GM18873 (cell line): ENCODE data around the gene SUPT3H.

Experiments used
- ATAC-seq: cut with Tn5 transposase; IDR thresholded peaks from one replicate; pipeline ENCODE4 v1.9.1; 2021; ENCODE audit warnings: mild to moderate bottlenecking, moderate library complexity, moderate number of reproducible peaks; ENCODE audit not compliant: unreplicated experiment, low FRiP score

Gene SUPT3H

DNA sequence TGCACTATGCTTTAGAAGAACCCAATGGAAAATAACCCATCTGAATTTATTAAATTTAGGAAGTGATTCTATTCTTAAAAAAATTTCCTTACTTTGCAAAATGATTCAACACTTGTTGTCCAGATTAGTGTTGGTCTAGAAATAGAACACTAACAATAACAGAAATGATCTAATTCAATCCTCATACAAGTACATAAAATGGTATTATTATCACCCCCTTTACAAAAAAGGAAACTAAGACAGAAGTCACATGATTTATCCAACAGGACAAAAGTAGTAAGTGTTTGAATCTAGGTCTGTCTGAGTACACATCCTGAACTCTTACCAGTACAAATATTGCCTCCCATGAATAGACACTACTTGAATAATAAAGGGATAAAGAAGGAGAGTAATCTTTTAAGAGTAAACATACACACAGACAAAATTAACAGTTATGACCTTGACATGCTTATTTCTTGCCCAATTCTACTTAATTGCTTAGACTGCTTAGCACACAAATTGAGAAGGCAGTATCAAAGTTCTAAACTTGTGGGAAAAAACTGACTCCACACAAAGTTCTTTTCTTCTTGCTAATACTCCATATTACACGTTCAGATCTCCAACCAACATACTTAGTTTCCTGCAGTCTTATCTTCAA is 245.0 kb downstream of the SUPT3H start:
- no peak for ATAC-seq

DNA sequence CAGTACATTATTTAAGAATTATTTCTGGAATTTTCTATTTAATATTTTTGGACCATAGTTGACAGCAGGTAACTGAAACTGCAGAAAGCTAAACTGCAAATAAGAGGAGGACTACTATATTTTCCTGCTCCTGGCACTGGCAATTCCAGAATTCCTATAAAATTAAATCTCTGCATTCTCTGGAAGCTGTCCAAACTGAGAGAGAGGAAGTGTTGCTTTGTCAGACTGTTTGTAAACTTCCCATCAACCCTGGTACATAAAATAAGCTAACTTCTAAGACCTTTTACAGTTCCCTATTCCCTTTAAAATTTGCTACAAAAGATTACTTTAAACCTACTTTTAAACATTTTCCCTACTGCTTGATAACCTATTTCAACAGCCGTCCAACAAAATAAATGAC is 245.7 kb downstream of the SUPT3H start:
- ATAC-seq = no peak

DNA sequence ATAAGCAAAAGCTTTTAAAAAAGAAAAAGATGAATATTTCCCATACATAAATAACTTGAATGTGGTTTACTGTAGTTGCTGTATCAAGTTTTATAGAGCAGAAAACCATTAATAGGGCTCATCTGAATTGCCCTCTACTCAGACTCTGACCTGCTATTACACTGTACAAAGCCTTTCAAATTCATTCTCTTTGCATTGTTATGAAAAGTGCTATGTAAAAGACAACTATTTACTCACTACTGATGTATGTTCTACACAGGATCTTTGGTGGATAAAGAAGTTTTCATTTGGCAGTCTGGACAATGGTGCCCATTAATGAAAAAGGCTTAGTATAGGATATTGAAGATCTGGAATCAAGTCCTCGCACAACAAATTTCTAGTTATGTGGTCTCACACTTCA is 248.7 kb downstream of the SUPT3H start:
- ATAC-seq = no peak

DNA sequence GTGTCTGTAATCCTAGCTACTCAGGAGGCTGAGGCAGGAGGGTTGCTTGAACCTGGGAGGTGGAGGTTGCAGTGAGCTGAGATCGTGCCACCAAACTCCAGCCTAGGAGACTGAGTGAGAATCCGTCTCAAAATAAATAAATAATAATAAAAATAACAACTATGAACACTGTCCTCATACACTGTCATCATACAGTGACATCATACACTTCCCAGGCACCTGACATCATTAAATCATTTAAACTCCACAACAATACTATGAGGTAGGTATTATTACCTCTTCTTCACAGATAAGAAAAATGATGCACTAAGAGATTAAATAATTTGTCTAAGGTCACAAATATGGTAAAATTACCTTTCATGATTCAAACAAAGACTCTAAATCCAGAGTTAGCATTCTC is 250.5 kb downstream of the SUPT3H start:
- ATAC-seq = no peak

DNA sequence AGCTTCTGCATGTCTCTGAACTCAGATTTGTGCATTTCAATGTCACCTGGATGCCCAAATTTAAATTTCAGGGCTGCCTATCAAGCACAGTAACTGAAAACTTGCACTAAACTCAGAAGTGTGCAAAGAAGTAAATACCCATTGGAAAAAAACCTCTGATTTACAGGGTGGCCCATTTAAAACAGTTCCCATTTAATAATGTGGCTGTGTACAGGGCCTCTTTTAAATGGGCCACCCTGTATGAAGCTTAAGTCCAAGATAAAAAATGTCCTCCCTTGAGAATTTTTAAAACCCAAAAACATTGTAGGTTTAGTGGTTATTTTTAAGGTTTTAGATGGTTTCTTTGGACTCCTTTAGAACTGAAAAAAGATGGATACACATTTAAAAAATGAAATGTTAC is 251.7 kb downstream of the SUPT3H start:
- no peak for ATAC-seq

DNA sequence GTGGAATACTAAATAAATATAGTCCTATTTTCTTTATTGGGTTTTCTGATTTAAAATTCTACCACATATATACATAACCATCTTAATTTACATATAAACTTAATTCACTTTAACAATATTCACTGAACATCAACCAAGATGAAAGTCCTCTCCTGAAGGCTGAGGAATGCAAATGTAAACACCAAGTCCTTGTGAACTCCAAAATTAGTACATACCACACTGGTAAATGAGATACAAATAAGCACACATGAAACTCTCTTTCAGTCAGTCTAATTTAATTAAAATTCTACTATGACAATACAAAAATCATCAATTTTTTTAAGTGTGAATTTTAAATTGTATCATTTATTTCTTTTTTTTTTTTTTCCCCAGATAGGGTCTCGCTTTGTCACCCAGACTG is 254.7 kb downstream of the SUPT3H start:
- ATAC-seq = no peak

DNA sequence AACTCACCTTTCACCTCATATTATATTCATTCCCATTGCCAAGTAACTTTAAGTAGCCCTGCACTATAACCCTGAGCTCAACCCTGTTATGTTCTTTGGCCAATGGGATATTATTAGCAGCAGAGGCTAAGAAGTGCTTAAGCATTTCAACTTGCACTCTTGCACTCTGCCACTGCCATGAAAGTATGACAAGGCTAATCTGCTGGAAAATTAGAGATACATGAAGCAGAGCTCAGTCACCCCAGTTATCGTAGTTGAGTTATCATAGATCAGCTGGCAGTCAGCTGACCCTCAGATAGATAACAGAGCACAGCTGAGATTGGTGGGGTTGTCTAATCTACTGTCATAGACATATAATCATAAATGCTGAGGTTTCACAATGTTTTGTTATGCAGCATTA is 259.0 kb downstream of the SUPT3H start:
- ATAC-seq = no peak

DNA sequence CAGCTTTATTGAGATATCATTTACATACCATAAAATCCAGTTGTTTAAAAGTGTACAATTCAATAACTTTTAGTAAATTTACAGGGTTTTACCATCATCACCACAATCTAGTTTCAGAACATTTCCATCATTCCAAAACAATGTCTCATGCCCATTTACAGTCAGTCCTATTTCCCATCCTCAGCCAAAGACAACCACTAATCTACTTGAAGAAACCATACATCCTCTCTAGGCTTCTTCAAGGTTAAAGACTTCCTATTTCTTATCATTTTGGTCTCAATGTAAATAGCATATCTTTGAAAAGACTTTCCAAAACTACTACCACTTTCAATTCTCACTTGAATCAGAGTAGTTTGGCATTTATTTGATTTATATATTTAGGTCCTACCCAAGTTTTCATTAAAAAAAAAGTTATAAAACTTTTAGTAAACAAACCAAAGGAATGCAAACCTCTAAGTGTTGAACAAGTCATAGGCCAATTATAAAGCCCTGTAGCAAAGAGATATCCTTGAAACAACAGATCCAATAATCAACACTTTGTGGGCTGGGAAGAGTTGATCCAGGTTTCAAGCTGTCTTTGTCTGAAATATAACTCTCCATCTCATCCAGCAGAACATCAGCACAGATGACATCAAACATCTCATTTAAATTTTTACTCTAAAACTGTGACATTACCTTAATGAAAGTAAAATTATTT is 260.9 kb downstream of the SUPT3H start:
- ATAC-seq = no peak

DNA sequence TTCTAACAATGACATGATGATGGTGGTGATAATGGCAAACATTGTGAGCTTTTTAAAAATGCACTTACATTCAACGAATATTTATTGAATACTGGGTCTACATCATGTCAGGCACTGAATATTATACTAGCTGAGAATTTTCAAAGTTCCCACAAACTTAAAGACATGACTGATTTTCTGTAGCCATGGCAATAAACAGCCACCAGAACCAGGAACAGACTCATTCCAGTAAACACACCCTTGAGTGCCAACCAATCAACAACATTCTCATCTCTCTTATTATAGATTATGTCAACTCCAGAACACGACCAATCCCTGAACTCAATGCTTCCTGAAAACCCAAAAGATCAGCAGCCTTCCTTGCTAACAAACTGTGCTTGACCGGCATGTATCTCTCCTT is 262.0 kb downstream of the SUPT3H start:
- ATAC-seq = no peak

DNA sequence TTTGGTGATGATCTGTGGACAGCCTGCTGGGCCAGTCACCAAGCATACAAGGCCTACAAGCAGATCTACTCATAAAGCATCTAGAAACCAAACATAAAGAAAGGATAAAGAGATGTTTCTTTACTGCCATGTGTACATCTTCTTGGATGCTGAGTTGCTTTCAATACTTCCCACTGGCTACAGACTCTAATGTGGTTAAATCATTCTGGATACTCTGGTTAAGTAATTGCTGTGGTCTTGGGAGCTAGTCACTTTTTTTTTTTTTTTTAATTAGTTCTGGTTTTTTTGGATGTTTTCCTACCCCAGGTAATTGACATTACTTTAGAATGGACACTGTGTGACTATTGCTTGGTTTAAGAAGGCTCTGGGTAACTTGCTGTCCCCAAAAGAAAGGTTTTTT is 265.0 kb downstream of the SUPT3H start:
- no peak for ATAC-seq

DNA sequence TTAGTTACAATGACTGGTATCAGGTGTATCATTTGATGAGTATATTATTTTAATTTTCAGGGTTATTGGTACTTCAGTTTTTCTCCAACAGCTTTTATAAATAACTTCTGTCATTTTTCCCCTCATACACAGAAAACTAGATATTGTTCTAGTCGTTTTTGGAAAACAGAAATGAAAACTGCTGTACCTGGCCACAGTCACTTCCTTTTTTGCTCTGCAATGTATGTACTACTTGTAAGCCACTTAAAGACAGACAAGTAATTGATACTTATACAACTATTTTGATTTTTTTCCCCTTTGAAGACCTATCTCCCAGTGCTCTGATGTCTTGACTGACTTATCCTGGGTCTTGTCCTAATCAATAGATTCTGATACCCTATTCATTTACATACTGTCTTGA is 268.2 kb downstream of the SUPT3H start:
- no peak for ATAC-seq

DNA sequence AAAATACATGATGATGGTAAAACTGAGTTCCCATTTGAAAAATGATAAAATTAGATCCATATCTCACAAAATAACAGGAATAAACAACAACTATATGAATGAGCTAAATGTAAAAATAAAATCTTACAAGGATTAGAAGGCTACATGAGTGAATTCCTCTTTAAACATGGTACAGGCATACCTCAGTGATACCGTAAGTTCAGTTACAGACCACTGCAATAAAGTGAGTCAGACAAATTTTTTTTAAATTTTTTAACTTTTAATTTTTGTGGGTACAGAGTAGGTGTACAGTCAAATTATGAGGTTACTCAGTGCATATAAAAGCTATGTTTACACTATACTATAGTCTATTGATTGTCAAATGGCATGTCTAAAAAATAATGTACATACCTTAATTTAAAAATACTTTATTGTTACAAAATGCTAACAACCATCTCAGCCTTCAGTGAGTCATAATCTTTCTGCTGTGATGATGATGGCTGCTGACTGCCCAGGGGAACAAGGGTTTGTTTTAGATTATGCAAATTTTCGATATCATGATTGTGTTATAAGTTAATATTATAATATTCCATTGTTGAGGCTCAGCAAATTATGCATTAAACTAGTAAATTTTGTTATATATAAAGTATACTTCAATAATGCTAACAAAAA is 272.4 kb downstream of the SUPT3H start:
- ATAC-seq = no peak

DNA sequence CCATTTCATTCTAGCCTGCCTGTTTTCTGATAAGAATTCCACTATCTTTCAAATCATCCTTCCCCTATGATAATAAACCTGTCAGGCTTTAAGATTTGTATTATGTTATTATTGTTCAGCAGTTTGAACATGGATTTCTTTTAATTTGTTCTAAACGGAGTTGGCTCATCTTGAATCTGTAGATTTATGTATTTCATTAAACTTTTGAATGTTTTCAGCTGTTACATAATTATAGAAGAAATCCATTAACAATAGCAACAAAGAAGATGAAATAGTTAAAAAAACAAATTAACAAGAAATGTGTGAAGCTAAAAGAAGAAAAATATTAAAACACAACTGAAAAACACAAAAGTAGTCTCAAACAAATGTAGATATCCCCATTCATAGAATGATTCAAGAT is 273.3 kb downstream of the SUPT3H start:
- no peak for ATAC-seq

DNA sequence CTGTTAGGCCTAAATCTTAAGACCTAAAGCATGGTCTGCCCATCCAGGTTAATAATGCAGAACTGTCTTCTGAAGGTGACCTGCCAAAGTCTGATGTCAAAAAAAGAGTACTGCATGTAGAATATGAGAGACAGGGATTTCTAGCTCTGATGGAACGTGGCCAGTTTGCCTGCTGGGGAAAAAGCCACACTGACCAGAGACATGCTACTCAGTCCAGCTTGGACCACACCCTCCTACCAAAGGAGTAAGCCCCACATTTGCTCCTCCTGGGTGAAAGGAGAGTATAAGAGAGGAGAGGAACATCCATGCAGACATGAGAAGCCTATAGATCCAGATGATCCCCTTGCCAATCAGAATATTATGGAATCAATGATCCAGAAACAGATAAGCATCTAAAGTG is 279.5 kb downstream of the SUPT3H start:
- no peak for ATAC-seq

DNA sequence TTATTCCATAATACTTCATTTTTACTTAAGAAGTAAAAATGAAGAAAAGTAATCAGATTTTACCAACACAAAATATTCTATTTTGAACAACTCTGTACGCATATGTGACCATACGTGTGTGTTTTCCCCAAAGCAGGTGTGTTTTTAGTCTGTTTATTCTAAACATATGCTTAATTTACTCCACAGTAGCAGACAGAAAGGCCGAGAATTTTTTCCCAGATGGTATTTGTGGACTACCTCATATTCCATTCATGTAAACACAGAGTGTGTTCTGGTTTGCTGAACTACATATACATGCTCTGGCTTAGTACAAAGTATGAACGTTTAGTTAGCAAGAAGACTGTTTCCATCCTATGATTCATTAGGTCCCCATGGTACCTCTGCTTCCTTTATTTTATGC is 282.9 kb downstream of the SUPT3H start:
- ATAC-seq = no peak

DNA sequence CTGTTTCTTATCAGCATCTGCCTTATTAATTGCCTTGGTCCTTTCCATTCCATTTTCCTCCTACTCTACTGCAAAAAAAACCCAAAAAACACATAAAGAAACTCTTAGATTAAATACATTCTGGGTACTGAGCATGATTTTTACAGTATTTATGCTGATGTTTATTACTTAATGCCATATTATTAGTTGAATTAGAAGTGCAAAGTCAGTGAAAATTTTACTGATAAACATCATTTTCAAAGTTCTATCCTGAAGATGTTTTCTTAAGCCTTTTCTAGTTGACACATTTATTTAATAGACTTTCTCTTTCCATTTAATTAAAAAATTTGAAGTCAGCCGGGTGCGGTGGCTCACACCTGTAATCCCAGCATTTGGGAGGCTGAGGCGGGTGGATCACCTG is 285.6 kb downstream of the SUPT3H start:
- no peak for ATAC-seq

DNA sequence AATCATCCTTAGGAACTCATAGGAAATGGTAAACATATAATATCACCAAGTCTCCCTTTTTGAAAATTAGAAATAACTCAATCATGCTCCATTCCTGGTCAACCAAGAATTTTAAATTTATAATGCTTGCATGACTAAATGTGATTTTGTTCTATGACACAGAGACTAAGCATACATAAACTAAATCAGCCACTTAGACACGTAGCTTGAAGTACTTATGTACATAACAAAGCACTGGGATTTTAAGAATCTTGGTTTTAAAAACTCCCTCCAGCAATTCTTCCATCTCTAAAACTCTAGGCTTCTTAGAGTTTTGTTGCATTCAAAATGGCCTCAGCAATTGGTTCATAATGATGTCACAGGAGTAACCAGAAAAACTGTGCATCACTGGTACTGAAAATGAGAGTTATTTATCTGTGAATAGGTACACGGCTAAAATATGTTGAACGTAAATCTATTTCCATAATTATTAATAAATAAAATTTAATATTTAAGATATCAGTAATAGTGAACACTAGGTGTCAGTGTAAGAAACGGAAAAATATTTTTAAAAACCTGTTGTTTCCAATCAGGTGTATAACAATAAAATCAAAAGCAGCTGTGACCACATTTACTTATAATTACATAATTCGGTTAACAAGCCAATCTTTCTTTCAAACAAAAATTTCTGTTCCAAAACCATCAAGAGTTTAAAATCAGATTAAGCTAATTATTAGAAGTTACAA is 291.2 kb downstream of the SUPT3H start:
- ATAC-seq = no peak

DNA sequence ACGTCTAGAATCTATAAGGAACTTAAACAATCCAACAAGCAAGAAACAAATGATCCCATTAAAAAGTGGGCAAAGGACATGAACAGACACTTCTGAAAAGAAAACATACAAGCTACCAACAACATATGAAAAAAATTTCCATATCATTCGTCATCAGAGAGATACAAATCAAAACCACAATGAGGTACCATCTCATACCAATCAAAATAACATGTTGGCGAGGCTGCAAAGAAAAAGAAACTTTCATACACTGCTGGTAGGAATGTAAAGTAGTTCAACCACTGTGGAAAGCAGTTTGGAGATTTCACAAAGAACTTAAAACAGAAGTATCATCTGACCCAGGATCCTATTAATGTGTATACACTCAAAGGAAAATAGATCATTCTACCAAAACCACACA is 293.5 kb downstream of the SUPT3H start:
- no peak for ATAC-seq

DNA sequence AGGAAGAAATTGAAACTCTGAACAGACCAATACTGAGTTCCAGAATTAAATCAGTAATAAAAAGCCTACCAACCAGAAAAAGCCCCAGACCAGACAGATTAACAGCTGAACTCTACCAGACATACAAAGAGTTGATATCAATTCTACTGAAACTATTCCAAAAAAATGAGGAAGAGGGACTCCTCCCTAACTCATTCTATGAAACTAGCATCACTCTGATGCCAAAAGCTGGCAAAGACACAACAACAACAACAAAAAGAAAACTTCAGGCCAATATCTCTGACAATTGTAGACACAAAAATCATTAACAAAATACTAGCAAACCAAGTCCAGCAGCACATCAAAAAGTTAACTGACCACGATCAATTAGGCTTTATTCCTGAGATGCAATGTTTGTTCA is 295.6 kb downstream of the SUPT3H start:
- no peak for ATAC-seq

DNA sequence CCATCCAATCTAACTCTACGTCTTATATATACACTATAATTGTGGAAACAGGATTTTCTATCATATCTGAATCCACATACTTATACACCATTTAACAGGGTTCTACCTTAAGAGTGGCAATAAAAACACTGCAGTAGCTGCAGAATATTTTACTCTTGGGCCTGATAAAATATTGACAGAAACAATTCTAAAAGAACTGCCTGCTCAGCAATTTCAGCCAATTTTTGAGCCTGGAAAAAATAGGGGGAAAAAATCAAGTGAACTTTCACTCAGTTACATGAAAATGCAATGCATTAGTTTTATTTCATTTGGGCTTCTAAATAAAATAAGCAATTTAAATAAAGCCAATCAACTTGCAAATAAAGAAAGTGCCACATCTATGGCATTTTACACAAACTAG is 296.1 kb downstream of the SUPT3H start:
- no peak for ATAC-seq

DNA sequence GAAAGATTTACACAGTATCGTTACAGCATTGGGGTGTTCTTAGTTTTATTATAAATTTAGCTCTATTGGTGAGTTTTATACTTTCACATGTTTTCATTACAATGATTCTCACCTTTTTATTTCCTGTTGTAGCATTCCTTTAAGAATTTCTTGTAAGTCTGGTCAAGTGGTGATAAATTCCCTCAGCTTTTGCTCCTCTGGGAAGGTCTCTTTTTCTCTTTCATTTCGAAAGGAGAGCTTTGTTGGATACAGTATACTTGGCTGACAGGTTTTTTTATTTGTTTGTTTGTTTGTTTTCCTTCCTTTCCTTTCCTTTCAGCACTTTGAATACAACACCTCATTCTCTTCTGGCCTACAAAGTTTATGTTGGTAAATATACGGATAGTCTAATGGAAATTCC is 299.3 kb downstream of the SUPT3H start:
- no peak for ATAC-seq
